HEK293 (cell line): Measurements from ENCODE around the gene GNPDA1.

Experiments used
- CTCF ChIA-PET: fragments of 350-600 bp; formaldehyde crosslinking; extraction: SDS; loops from one replicate; lab custom pipeline; 2021; ENCODE audit warnings: antibody characterized with exemption; lab: Yijun Ruan, JAX
- POLR2A ChIA-PET: fragments of 300-600 bp; formaldehyde crosslinking; extraction: SDS; loops from one replicate; lab custom pipeline; 2020; ENCODE audit warnings: antibody characterized with exemption, inconsistent platforms; lab: Yijun Ruan, JAX
- H3K27ac ChIP-seq: fragments of 200-500 bp; sonication (Bioruptor generic); 2 replicates; pipeline ENCODE4 v1.5.1; 2014; ENCODE audit warnings: low read depth, low read length, control low read depth, inconsistent platforms; ENCODE audit errors: extremely low read depth
- H3K36me3 ChIP-seq, 2 experiments: fragments of 200-500 bp in 1 of 2; sonication (Bioruptor generic) in 1 of 2; 1 replicate in 1 of 2; 2 replicates in 1 of 2; pipeline ENCODE4 v1.5.1; 2014 to 2017; ENCODE audit warnings: inconsistent platforms in 2 of 2, low read length in 2 of 2; ENCODE audit not compliant: control insufficient read depth in 2 of 2, insufficient read depth in 1 of 2
- H3K4me1 ChIP-seq: fragments of 200-500 bp; sonication (Bioruptor generic); 2 replicates; pipeline ENCODE4 v1.5.1; 2014; ENCODE audit warnings: mild to moderate bottlenecking, low read length, inconsistent platforms; ENCODE audit not compliant: control insufficient read depth, insufficient read depth
- H3K4me3 ChIP-seq: 2 replicates; pipeline ENCODE4 v1.5.1; 2011; ENCODE audit warnings: low read depth, mild to moderate bottlenecking, control low read depth, low read length, moderate library complexity
- H3K9me3 ChIP-seq: fragments of 200-500 bp; sonication (Bioruptor generic); 2 replicates; pipeline ENCODE4 v1.5.1; 2014; ENCODE audit warnings: low read depth, low read length, inconsistent platforms; ENCODE audit not compliant: control insufficient read depth, insufficient read depth
- GLIS1 ChIP-seq: fragments of 450-650 bp; formaldehyde crosslinking; IDR thresholded peaks from 2 replicates; pipeline ENCODE4 v1.5.1; 2016; ENCODE audit warnings: missing biosample characterization, missing genetic modification characterization
- KLF16 ChIP-seq: fragments of 450-650 bp; formaldehyde crosslinking; IDR thresholded peaks from 2 replicates; pipeline ENCODE4 v1.5.1; 2017; ENCODE audit warnings: missing biosample characterization, missing genetic modification characterization
- PRDM1 ChIP-seq: fragments of 450-650 bp; formaldehyde crosslinking; IDR thresholded peaks from 2 replicates; pipeline ENCODE4; 2016; ENCODE audit warnings: missing biosample characterization, missing genetic modification characterization
- SCRT2 ChIP-seq: fragments of 450-650 bp; formaldehyde crosslinking; IDR thresholded peaks from 2 replicates; pipeline ENCODE4 v1.5.1; 2016; ENCODE audit warnings: missing biosample characterization, missing genetic modification characterization
- ZNF114 ChIP-seq: fragments of 450-650 bp; formaldehyde crosslinking; IDR thresholded peaks from 2 replicates; pipeline ENCODE4 v1.5.0; 2017; ENCODE audit warnings: missing biosample characterization, missing genetic modification characterization
- ZNF148 ChIP-seq: fragments of 450-650 bp; formaldehyde crosslinking; IDR thresholded peaks from 2 replicates; pipeline ENCODE4 v1.5.0; 2017; ENCODE audit warnings: missing biosample characterization, missing genetic modification characterization, borderline replicate concordance
- ZNF2 ChIP-seq: fragments of 450-650 bp; formaldehyde crosslinking; IDR thresholded peaks from 2 replicates; pipeline ENCODE4 v1.5.1; 2016; ENCODE audit warnings: missing biosample characterization, missing genetic modification characterization
- ZNF248 ChIP-seq: fragments of 450-650 bp; formaldehyde crosslinking; IDR thresholded peaks from 2 replicates; pipeline ENCODE4 v1.5.1; 2017; ENCODE audit warnings: missing biosample characterization, missing genetic modification characterization
- ZNF311 ChIP-seq: fragments of 450-650 bp; formaldehyde crosslinking; IDR thresholded peaks from 2 replicates; pipeline ENCODE4 v1.5.1; 2017; ENCODE audit warnings: missing biosample characterization, missing genetic modification characterization, borderline replicate concordance
- ZNF324 ChIP-seq: fragments of 450-650 bp; formaldehyde crosslinking; IDR thresholded peaks from 2 replicates; pipeline ENCODE4 v1.5.1; 2016; ENCODE audit warnings: missing biosample characterization, missing genetic modification characterization
- ZNF404 ChIP-seq: fragments of 450-650 bp; formaldehyde crosslinking; IDR thresholded peaks from 2 replicates; pipeline ENCODE4 v1.5.1; 2017; ENCODE audit warnings: missing biosample characterization, missing genetic modification characterization
- ZNF610 ChIP-seq: fragments of 450-650 bp; formaldehyde crosslinking; IDR thresholded peaks from 2 replicates; pipeline ENCODE4 v1.5.1; 2016; ENCODE audit warnings: missing biosample characterization, missing genetic modification characterization, borderline replicate concordance
- ZNF660 ChIP-seq: fragments of 450-650 bp; IDR thresholded peaks from 2 replicates; pipeline ENCODE4 v1.5.1; 2018; ENCODE audit warnings: missing biosample characterization, mild to moderate bottlenecking, missing genetic modification characterization
- ZNF664 ChIP-seq: fragments of 450-650 bp; formaldehyde crosslinking; IDR thresholded peaks from 2 replicates; pipeline ENCODE4 v1.5.1; 2016; ENCODE audit warnings: missing biosample characterization, missing genetic modification characterization
- ZNF692 ChIP-seq: fragments of 450-650 bp; formaldehyde crosslinking; IDR thresholded peaks from 2 replicates; pipeline ENCODE4 v1.5.1; 2016; ENCODE audit warnings: missing biosample characterization, missing genetic modification characterization
- ZNF704 ChIP-seq: fragments of 450-650 bp; formaldehyde crosslinking; IDR thresholded peaks from 2 replicates; pipeline ENCODE4 v1.5.1; 2016; ENCODE audit warnings: missing biosample characterization, missing genetic modification characterization
- ZNF843 ChIP-seq: fragments of 450-650 bp; formaldehyde crosslinking; IDR thresholded peaks from 2 replicates; pipeline ENCODE4 v1.5.1; 2016; ENCODE audit warnings: missing biosample characterization, missing genetic modification characterization

The GNPDA1 gene

GRCh38 chr5:141973871-141974595 lies 38.8 kb downstream of the GNPDA1 start:
- ChIA-PET POLR2A (no interaction called here), CTCF (interaction anchor here (0.6 to 1.2 kb wide), 2 partner anchors 10 to 13 kb away, joined by 3 to 5 read pairs; no protein-coding TSS in a partner anchor)
- H3K9me3 ChIP-seq, result no peaks in the 10 kb centered on the region
- H3K4me1 ChIP-seq, result peaks cover 6% of the 10 kb centered on the region
- no peak overlapping the region for H3K27ac ChIP-seq
- no peak overlapping the region for H3K4me3 ChIP-seq
- H3K36me3 ChIP-seq, result peaks cover 60 to 79% of the 10 kb centered on the region in 2 experiments
- TF ChIP-seq PRDM1 (peak; percentile 62), ZNF324 (no peak), ZNF843 (tag by site-specific recombination) (no peak), KLF16 (tag by site-specific recombination) (no peak), ZNF692 (tag by site-specific recombination) (no peak), ZNF404 (tag by site-specific recombination) (no peak), ZNF704 (tag by site-specific recombination) (no peak), ZNF610 (tag by site-specific recombination) (no peak)

- CTCF ChIA-PET, result interaction anchor here (0.6 to 5.3 kb wide), 24 partner anchors 8 to 406 kb away, joined by 3 to 42 read pairs (median 4); partner anchors contain the start of genes DELE1, GNPDA1 and PCDH1
- TF ChIP-seq ZNF248 (tag by site-specific recombination) (no peak), ZNF148 (tag by site-specific recombination) (no peak), ZNF114 (no peak), ZNF311 (no peak), GLIS1 (tag by site-specific recombination) (peak; percentile 49), ZNF2 (tag by site-specific recombination) (no peak), ZNF660 (tag by site-specific recombination) (no peak), SCRT2 (tag by site-specific recombination) (peak; percentile 68), ZNF664 (tag by site-specific recombination) (peak; percentile 96)
- TF ChIP-seq, all 188 proteins: peak for 3
- peaks cover 30 to 41% of the 10 kb centered on the region in 2 experiments for H3K36me3 ChIP-seq
- POLR2A ChIA-PET, result interaction anchor here (0.5 to 2.4 kb wide), 11 partner anchors 9 to 1858 kb away, joined by 3 to 19 read pairs (median 5); partner anchors contain the start of genes DELE1, HDAC3, PCDH1 and RELL2
- H3K9me3 ChIP-seq, result no peaks in the 10 kb centered on the region
- H3K27ac ChIP-seq, result no peak overlapping the region
- peak overlapping the region; percentile 93 for H3K4me3 ChIP-seq
- peaks cover 6% of the 10 kb centered on the region for H3K4me1 ChIP-seq
These were observed 42.8 kb downstream of the GNPDA1 start for GRCh38 chr5:141969783-141970771.
